ENCODE results near the gene ZFYVE9. TPM values are rescaled to one million over a fixed set of nuclear protein-coding genes. Genes with fewer than 3 reads are reported as not detected.

The ZFYVE9 gene
- total RNA-seq, 2 donors from 2014 or later: 15.8 to 18.5 TPM

DNA sequence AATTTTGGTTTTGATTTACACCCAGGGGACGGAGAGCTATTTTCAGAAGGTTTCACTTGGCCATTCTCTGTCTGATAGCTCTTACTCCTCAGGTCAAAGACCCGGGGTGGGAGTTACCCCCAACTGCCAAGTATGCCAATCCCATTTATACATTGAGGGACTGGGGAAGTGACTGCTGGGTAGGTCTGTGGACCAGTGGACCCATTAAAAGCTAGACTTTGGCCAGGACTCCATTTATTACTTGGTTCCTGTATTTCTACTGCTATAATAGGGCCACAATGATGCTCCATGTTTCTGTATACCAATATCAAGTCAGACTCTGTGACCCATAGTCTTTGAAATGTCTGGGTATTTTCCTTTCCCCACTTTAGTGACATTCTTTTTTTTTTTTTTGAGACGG lies 14.6 kb downstream of the ZFYVE9 start:
- Histone ChIP-seq H3K27ac (no peak overlapping the region), H3K9me3 (no peaks in the 10 kb centered on the region), H3K4me1 (peaks cover 0 to 30% of the 10 kb centered on the region in 2 donors), H3K4me3 (no peak overlapping the region), H3K27me3 (no peaks in the 10 kb centered on the region), H3K36me3 (no peaks in the 10 kb centered on the region)
- DNase-seq (ENCODE audit: low spot score): no peak
- TF ChIP-seq, protein P1, sequence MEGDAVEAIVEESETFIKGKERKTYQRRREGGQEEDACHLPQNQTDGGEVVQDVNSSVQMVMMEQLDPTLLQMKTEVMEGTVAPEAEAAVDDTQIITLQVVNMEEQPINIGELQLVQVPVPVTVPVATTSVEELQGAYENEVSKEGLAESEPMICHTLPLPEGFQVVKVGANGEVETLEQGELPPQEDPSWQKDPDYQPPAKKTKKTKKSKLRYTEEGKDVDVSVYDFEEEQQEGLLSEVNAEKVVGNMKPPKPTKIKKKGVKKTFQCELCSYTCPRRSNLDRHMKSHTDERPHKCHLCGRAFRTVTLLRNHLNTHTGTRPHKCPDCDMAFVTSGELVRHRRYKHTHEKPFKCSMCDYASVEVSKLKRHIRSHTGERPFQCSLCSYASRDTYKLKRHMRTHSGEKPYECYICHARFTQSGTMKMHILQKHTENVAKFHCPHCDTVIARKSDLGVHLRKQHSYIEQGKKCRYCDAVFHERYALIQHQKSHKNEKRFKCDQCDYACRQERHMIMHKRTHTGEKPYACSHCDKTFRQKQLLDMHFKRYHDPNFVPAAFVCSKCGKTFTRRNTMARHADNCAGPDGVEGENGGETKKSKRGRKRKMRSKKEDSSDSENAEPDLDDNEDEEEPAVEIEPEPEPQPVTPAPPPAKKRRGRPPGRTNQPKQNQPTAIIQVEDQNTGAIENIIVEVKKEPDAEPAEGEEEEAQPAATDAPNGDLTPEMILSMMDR (IDR thresholded peaks at IDR 0.05): no peak

DNA sequence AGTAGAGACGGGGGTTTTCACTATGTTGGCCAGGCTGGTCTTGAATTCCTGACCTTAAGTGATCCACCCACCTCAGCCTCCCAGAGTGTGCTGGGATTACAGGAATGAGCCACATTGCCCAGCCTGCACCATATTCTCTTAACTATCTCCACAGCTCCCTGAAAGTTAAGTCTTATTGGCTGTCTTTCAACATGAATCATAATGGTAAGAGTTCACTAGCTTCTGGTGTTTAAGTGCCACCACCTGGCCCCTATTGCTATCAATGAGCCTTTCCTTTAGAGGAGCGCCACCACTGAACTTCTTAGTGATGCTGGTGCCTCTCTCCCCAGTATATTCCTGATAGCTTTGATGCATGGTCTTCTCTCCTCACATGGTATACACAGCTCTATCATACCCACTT lies 15.7 kb downstream of the ZFYVE9 start:
- Histone ChIP-seq H3K27me3 (no peaks in the 10 kb centered on the region), H3K4me1 (peaks cover 0 to 30% of the 10 kb centered on the region in 2 donors), H3K27ac (no peak overlapping the region), H3K36me3 (no peaks in the 10 kb centered on the region), H3K9me3 (no peaks in the 10 kb centered on the region), H3K4me3 (no peak overlapping the region)
- TF ChIP-seq, protein P1 (IDR thresholded peaks at IDR 0.05): no peak
- DNase-seq (ENCODE audit: low spot score): no peak

DNA sequence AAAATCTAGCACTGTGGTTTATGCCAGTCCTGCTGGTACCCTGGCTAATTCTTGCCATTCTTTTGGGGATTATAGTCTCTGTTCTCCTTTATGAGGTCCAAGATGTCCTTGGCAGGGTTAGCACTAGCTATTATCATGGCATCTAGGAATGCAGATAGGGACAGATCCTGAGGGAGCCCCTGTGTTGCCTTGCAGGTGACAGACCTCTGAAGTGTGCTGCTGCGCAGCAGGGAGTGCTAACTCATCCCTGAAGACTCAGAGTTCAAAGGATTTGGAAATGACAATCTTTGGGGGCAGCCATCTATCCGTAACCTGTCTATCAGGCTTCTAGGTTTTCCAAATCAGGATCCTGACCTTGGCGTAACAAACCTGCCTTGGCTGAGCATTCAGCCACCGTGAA lies 16.3 kb downstream of the ZFYVE9 start:
- Histone ChIP-seq H3K27ac (no peak overlapping the region), H3K9me3 (no peaks in the 10 kb centered on the region), H3K27me3 (no peaks in the 10 kb centered on the region), H3K4me1 (peaks cover 0 to 25% of the 10 kb centered on the region in 2 donors), H3K4me3 (no peak overlapping the region), H3K36me3 (no peaks in the 10 kb centered on the region)
- TF ChIP-seq, protein P1 (IDR thresholded peaks at IDR 0.05): no peak
- DNase-seq (ENCODE audit: low spot score): no peak

DNA sequence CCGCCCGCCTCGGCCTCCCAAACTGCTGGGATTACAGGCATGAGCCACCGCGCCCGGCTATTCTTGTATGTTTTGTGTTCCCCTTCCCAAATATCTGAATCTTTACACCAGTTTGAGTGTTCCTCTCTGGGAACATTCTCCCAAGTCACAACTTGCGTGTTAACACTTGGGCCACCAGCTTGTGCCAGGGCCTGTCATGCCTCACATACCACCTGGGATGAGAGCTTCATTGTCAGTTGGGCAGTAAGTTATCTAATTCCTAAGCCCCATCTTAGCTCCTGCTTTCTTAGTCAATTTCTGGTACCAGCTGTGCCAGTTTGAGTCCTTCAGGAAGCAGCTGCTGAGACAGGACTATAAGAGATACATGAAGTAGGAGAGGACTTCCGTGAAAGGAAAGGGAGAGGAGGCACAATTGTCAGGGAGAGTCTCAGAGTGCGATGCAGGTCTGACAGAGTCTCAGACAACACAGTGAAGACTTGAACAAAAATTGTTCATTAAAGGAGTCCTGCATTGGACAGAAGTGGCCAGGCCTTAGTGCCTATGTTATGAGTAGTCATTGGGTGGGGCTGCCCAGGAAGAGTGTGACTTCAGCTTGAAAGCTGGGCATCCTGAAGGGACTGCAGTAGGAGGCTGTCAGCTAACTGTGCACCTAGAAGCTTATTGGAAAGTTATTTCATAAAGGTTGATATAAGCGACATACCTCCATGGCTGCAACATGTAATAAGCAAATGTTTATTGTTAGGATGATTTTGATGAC lies 17.3 kb downstream of the ZFYVE9 start:
- no peak for DNase-seq (ENCODE audit: low spot score)
- TF ChIP-seq, protein P1 (IDR thresholded peaks at IDR 0.05): no peak
- Histone ChIP-seq H3K27me3 (no peaks in the 10 kb centered on the region), H3K4me3 (no peak overlapping the region), H3K9me3 (no peaks in the 10 kb centered on the region), H3K4me1 (peaks cover 0 to 15% of the 10 kb centered on the region in 2 donors), H3K27ac (peak overlapping the region in 1 of 2 donors; percentile 5), H3K36me3 (no peaks in the 10 kb centered on the region)

DNA sequence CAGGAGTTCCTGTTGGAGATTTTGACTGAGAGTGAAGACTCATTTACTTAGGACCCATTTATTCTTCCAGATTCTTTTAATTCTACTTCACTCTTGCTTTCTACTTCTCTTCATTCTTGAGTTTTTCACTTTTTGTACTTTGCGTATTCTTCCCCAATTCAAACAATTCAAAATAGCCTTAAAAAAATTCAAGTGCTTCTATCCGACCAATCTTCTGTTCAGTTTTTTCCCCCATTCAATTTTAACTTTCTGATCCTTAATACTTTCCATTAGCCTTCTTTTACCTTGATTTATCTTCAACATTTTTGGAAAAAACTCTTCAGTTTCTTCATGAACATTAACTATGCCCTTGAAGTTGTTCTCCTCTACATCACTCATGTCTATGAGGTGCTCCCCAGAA lies 21.1 kb downstream of the ZFYVE9 start:
- Histone ChIP-seq H3K27ac (no peak overlapping the region), H3K27me3 (no peaks in the 10 kb centered on the region), H3K36me3 (no peaks in the 10 kb centered on the region), H3K9me3 (no peaks in the 10 kb centered on the region), H3K4me3 (no peak overlapping the region), H3K4me1 (peaks cover 0 to 18% of the 10 kb centered on the region in 2 donors)
- no peak for DNase-seq (ENCODE audit: low spot score)
- TF ChIP-seq, protein P1 (IDR thresholded peaks at IDR 0.05): no peak

DNA sequence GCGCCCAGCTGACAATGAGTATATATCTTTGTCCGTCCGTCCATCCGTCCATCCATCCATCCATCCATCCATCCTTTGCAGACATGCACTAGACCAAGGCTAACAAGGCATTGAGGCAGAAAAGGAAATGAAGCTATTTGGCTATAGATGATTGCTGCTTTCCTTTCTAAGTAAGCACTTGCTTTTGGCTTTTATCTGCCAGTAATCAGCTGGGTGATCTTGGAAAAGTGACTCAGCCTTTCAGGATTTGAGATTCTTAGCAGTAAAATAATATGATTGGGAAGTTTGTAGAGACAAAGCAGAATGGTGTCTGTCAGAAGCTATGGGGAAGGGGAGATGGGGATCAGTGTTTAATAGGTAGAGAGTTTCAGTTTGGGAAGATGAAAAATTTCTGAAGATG lies 22.7 kb downstream of the ZFYVE9 start:
- Histone ChIP-seq H3K9me3 (no peaks in the 10 kb centered on the region), H3K27ac (no peak overlapping the region), H3K4me1 (peaks cover 0 to 4% of the 10 kb centered on the region in 2 donors), H3K4me3 (no peak overlapping the region), H3K27me3 (no peaks in the 10 kb centered on the region), H3K36me3 (no peaks in the 10 kb centered on the region)
- TF ChIP-seq, protein P1 (IDR thresholded peaks at IDR 0.05): no peak
- no peak for DNase-seq (ENCODE audit: low spot score)
